ENCODE measurements around the gene PGGT1B. TPM values are rescaled to one million over a fixed set of nuclear protein-coding genes. Genes with fewer than 3 reads are reported as not detected.

The PGGT1B gene
- total and polyA plus RNA-seq, 9 of the 15 experiments (the other 6 are each of a cell fraction or from before 2014, with no cell fraction given), result 5.3 to 33.7 (median 19.8) TPM

DNA sequence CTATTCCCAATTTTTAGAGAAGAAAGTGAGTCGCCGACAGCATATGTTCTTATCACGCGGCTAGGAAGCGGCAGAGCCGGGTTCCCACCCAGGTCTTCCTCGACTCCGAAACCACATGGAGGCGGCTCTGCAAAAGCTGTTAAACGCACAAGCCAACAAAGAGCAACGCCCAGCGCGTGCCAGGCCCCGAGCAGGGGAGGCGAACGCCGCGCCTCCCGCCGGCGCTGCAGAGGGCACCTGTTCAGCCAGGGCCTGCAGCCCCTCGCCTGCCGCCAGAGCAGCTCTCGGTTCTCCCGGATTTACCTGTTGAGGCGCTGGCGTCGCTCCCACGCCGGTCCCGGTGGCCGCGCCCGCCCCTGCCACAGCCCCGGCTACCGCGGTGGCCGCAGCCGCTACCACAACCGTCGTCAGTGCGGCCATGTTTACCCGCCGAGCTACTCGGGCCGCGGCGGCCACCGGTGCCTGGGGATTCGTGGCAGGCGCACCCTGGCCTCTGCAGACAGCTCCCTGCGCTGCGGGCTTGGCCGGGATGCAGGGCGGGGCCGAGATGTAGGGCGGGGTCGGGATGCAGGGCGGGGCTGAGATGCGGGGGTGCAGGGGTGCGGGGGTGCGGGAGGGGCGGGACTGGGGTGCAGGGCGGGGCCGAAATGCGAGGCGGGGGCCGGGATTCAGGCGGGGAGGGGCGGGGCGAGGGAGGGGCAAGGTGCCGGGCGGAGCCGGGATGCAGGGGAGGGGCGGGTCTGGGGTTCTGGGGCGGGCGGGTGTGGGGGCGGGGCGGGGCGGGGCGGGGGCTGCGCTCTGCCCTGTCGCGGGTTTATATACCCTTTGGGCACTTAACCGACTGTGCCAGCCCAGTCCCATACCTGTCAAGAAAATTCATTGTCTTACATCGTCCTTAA, 33.7 kb upstream of the PGGT1B start, which contains the start of gene CCDC112 (continued):
- TF ChIP-seq, protein P1, sequence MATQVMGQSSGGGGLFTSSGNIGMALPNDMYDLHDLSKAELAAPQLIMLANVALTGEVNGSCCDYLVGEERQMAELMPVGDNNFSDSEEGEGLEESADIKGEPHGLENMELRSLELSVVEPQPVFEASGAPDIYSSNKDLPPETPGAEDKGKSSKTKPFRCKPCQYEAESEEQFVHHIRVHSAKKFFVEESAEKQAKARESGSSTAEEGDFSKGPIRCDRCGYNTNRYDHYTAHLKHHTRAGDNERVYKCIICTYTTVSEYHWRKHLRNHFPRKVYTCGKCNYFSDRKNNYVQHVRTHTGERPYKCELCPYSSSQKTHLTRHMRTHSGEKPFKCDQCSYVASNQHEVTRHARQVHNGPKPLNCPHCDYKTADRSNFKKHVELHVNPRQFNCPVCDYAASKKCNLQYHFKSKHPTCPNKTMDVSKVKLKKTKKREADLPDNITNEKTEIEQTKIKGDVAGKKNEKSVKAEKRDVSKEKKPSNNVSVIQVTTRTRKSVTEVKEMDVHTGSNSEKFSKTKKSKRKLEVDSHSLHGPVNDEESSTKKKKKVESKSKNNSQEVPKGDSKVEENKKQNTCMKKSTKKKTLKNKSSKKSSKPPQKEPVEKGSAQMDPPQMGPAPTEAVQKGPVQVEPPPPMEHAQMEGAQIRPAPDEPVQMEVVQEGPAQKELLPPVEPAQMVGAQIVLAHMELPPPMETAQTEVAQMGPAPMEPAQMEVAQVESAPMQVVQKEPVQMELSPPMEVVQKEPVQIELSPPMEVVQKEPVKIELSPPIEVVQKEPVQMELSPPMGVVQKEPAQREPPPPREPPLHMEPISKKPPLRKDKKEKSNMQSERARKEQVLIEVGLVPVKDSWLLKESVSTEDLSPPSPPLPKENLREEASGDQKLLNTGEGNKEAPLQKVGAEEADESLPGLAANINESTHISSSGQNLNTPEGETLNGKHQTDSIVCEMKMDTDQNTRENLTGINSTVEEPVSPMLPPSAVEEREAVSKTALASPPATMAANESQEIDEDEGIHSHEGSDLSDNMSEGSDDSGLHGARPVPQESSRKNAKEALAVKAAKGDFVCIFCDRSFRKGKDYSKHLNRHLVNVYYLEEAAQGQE (IDR thresholded peaks at IDR 0.05; ENCODE audit: borderline replicate concordance), result no peak
- TF ChIP-seq, protein P1 (CRISPR knock-in tag; IDR thresholded peaks at IDR 0.05; ENCODE audit: low read depth), result peak; percentile 67; the same call in 1 of the 2 replicates
- TF ChIP-seq ZNF407 (IDR thresholded peaks at IDR 0.05; ENCODE audit: low read depth) (no peak), PTTG1 (tag; IDR thresholded peaks at IDR 0.05; ENCODE audit: low read depth) (no peak), NR3C1 (CRISPR knock-in tag; IDR thresholded peaks at IDR 0.05) (0 out of 2 replicates have a peak, but pooled peaks have one; percentile 53), KDM4B (IDR thresholded peaks at IDR 0.05; ENCODE audit: borderline replicate concordance in 2 of 2, low read depth in 1 of 2) (0 out of 4 replicates have a peak, but pooled peaks of 1 of the 2 experiments have one; percentile 51), ZBTB9 (CRISPR knock-in tag; IDR thresholded peaks at IDR 0.05) (peak; percentile 88)
